ENCODE data around the gene GART. TPM values are rescaled to one million over a fixed set of nuclear protein-coding genes. Genes with fewer than 3 reads are reported as not detected.
A peak's percentile ranks its signal among the peaks of the same experiment; 100 is the strongest.

The GART gene
- total RNA-seq: 100 to 1,000 TPM in 1 of 4 donors, 10 to 100 TPM in 3; 23.9 to 123 (median 68.5) TPM

GRCh38 chr21:33541756-33542639, at the start of gene GART:
Gene GART (minus strand): TSS chr21:33542117. CDS start chr21:33539315, 2,802 bp downstream.
- H3K27me3 ChIP-seq: no peaks in the 10 kb centered on the region
- TF ChIP-seq POLR2A (IDR thresholded peaks at IDR 0.05) (no peak), EP300 (IDR thresholded peaks at IDR 0.05; ENCODE audit: low read depth) (peak; percentile 30), POLR2AphosphoS5 (IDR thresholded peaks at IDR 0.05) (peak; percentile 82 to 94 (median 93))
- TF ChIP-seq, protein P1, sequence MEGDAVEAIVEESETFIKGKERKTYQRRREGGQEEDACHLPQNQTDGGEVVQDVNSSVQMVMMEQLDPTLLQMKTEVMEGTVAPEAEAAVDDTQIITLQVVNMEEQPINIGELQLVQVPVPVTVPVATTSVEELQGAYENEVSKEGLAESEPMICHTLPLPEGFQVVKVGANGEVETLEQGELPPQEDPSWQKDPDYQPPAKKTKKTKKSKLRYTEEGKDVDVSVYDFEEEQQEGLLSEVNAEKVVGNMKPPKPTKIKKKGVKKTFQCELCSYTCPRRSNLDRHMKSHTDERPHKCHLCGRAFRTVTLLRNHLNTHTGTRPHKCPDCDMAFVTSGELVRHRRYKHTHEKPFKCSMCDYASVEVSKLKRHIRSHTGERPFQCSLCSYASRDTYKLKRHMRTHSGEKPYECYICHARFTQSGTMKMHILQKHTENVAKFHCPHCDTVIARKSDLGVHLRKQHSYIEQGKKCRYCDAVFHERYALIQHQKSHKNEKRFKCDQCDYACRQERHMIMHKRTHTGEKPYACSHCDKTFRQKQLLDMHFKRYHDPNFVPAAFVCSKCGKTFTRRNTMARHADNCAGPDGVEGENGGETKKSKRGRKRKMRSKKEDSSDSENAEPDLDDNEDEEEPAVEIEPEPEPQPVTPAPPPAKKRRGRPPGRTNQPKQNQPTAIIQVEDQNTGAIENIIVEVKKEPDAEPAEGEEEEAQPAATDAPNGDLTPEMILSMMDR (IDR thresholded peaks at IDR 0.05): peak in 1 of 5 experiments; percentile 13
- peak; percentile 88 for DNase-seq
- no peaks in the 10 kb centered on the region for H3K9me3 ChIP-seq
- intact Hi-C loops (cut with DNase I; ENCODE audit: low total_unique reads): no loop called here
- H3K27ac ChIP-seq: peak within 1 kb of the TSS; percentile 93 to 99 (median 98)
- peaks cover 0 to 15% (median 3%) of the 10 kb centered on the region in 4 donors for H3K36me3 ChIP-seq
- in situ Hi-C loops (cut with MboI; ENCODE audit: low pct_ligation_motif_present in 1 of 4, low pct_unique_long_range_greater_than_20kb in 1 of 4, low sequenced_read_pairs in 3 of 4): no loop called here
- H3K4me1 ChIP-seq: peaks cover 19 to 44% (median 35%) of the 10 kb centered on the region in 4 donors
- WGBS, 2 donors (ENCODE audit: low coverage in 1 of 2): 0% methylated on average over 3 to 49 of the region's 56 CpGs
- H3K4me3 ChIP-seq: peak within 1 kb of the TSS; percentile 74 to 97 (median 88)

DNA sequence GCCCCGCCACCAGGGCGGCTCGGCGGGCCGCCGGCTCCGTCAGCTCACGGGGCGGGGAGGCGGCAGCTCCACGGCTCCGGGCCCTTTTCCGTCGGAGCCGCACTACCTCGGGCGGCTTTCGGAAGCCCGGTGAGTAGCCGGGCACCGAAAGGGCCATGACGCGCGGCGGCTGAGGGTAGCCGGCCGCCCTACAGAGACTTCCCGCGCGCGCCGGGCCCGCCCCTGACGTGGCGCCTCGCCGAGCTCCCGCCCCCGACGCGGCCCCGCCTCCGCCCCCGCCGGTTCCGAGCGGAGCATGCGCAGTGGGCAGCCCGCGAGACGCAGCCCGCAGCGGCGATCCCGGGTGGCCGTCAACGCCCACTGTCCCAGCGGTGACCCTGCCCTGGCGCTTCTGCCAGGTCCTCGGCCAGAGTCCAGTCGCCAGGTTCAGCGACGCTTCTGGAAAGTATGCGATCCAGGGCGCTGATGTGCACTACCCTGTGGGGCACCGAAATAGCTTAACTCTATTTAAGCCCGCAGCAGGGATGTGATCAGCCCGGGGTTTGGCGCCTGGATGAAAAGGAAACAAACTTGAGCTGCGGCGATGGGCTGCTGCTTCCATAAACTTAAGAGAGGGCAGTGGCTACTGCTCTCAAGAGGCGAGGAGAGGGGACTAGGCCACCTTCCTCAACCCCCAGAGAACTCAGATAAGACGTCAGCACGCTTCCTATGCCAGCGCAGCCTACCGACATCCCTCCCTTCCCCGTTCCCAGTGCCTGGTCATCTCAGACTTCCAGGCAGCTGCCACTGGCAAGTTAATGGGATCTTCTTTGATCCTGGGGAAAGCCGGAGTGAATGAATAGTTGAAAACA, 46.8 kb upstream of the GART start, which contains the start of gene DONSON:
Gene DONSON, minus strand, starts transcription at position 200 of the 851 bp plus-strand sequence. Its CDS starts 43 bp downstream, at position 157.
- Histone ChIP-seq H3K27me3 (no peaks in the 10 kb centered on the region), H3K9me3 (no peaks in the 10 kb centered on the region), H3K36me3 (peaks cover 0 to 4% (median 0%) of the 10 kb centered on the region in 4 donors), H3K27ac (peak within 1 kb of the TSS; percentile 88 to 93 (median 90)), H3K4me1 (peaks cover 0 to 15% (median 7%) of the 10 kb centered on the region in 4 donors), H3K4me3 (peak within 1 kb of the TSS; percentile 74 to 85 (median 80))
- peak; percentile 91 for DNase-seq
- intact Hi-C loops (cut with DNase I; ENCODE audit: low total_unique reads): no loop called here
- TF ChIP-seq POLR2AphosphoS5 (IDR thresholded peaks at IDR 0.05) (peak; percentile 41 to 76 (median 65)), EP300 (IDR thresholded peaks at IDR 0.05; ENCODE audit: low read depth) (no peak), POLR2A (IDR thresholded peaks at IDR 0.05) (no peak)
- TF ChIP-seq, protein P1 (IDR thresholded peaks at IDR 0.05): peak in 1 of 5 experiments; percentile 19
- in situ Hi-C loops (cut with MboI; ENCODE audit: low pct_ligation_motif_present in 1 of 4, low pct_unique_long_range_greater_than_20kb in 1 of 4, low sequenced_read_pairs in 3 of 4): no loop called here
- 0% methylated on average over 29 of the region's 78 CpGs; no CpG with 5 or more reads in 1 of the 2 donors for WGBS, 2 donors (ENCODE audit: low coverage in 1 of 2)

GRCh38 chr21:33587792-33588484, 46.0 kb upstream of the GART start:
- Histone ChIP-seq H3K4me3 (peak overlapping the region; percentile 74 to 85 (median 80)), H3K36me3 (no peaks in the 10 kb centered on the region), H3K27me3 (no peaks in the 10 kb centered on the region), H3K27ac (peak overlapping the region; percentile 88 to 93 (median 90)), H3K9me3 (no peaks in the 10 kb centered on the region), H3K4me1 (peaks cover 0 to 15% (median 7%) of the 10 kb centered on the region in 4 donors)
- TF ChIP-seq EP300 (IDR thresholded peaks at IDR 0.05; ENCODE audit: low read depth) (no peak), POLR2A (IDR thresholded peaks at IDR 0.05) (no peak), POLR2AphosphoS5 (IDR thresholded peaks at IDR 0.05) (no peak)
- TF ChIP-seq, protein P1 (IDR thresholded peaks at IDR 0.05): no peak
- peak; percentile 41 for DNase-seq
- in situ Hi-C loops (cut with MboI; ENCODE audit: low pct_ligation_motif_present in 1 of 4, low pct_unique_long_range_greater_than_20kb in 1 of 4, low sequenced_read_pairs in 3 of 4) (no loop called here), intact Hi-C loops (cut with DNase I; ENCODE audit: low total_unique reads) (no loop called here)
- WGBS, 2 donors (ENCODE audit: low coverage in 1 of 2): 0 to 1% methylated on average over 8 to 34 of the region's 57 CpGs

Data from transverse colon (tissue), 4 donors.